Mucosa of rectum (tissue), 2 donors: ENCODE data around the gene POC1B.

ENCODE experiments used
- H3K27ac ChIP-seq, 2 donors: one replicate each; pipeline ENCODE4 v1.7.0; 2013; ENCODE audit warnings: inconsistent platforms in 2 of 2, low read depth in 2 of 2, low read length in 2 of 2
- H3K27me3 ChIP-seq, 2 donors: one replicate each; pipeline ENCODE4 v1.7.0; 2013; ENCODE audit warnings: low read length in 2 of 2; ENCODE audit not compliant: control insufficient read depth in 2 of 2, insufficient read depth in 2 of 2
- H3K36me3 ChIP-seq, 2 donors: one replicate each; pipeline ENCODE4 v1.7.0; 2013; ENCODE audit warnings: low read length in 2 of 2; ENCODE audit not compliant: control insufficient read depth in 2 of 2, insufficient read depth in 2 of 2
- H3K4me1 ChIP-seq, 2 donors: one replicate each; pipeline ENCODE4 v1.7.0; 2013; ENCODE audit warnings: low read length in 2 of 2, mild to moderate bottlenecking in 1 of 2; ENCODE audit not compliant: control insufficient read depth in 2 of 2, insufficient read depth in 2 of 2
- H3K4me3 ChIP-seq, 2 donors: one replicate each; pipeline ENCODE4 v1.7.0; 2013; ENCODE audit warnings: low read length in 2 of 2
- H3K9ac ChIP-seq, 2 donors: one replicate each; pipeline ENCODE4 v1.7.0; 2013; ENCODE audit warnings: low read length in 2 of 2, low read depth in 1 of 2, mild to moderate bottlenecking in 1 of 2
- H3K9me3 ChIP-seq, 2 donors: one replicate each; pipeline ENCODE4 v1.7.0; 2013; ENCODE audit warnings: low read length in 2 of 2; ENCODE audit not compliant: control insufficient read depth in 2 of 2
- donor health status: healthy.
- donor health status: Normal muscosa, but diverticular disease.

The POC1B gene

DNA sequence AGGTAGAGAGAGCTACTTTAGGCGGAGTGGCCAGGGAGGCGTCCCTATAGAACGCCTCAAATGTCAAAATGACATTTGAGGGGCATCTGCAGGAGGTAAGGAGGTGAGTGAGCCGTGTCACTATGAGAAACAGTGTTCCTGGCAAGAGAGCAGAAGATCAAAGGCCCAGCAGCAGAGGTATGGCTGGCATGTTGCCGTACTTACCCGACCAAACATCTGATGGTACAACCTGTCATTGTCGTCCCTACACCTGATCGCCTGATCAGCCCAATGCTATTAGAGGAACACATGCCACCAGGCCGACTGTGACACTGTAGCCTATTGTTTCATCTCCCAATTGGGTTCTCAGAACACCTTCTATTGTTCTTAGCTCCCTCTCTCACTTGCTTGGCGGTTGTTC lies 33.9 kb upstream of the POC1B start:
- no peak overlapping the region for H3K9ac ChIP-seq
- no peaks in the 10 kb centered on the region for H3K36me3 ChIP-seq
- H3K9me3 ChIP-seq: no peaks in the 10 kb centered on the region
- H3K4me3 ChIP-seq: no peak overlapping the region
- H3K4me1 ChIP-seq: no peaks in the 10 kb centered on the region
- H3K27me3 ChIP-seq: no peaks in the 10 kb centered on the region
- H3K27ac ChIP-seq: no peak overlapping the region

DNA sequence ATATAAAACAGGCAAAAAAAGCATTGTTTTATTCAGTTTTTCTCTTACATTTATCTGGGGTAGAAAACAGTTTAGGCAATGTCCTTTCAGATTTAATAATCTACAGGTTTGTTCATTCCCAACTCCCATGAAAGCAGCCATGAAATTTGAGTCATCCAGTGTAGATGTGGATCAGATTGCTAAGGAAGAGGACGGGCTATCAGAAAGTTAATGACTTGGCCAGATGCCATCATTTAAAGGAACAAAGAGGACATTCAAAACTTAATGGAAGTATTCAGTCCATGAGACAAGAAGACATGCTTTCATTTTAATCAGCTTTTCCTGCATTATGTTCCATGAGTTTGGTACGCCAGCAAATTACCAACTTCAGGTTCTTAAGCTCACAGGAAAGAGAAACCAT lies 31.1 kb upstream of the POC1B start:
- no peak overlapping the region for H3K4me3 ChIP-seq

DNA sequence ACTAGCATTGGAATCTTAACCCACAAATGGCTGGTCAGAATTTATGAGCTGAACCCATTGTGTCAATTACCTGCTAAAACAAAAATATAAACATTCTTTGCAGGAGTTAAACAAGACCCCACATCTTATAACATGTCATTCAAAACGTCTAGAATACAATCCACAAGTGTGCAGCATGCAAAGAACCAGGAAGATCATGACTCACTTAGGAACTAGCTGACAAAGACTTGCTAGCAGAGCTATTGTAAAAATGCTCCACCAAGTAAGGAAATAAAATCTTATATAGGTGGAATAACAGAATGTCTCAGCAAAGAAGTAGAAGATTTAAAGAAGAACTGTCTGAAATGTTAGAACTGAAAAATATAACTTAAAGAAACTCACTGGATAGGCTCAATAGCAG lies 26.5 kb upstream of the POC1B start:
- Histone ChIP-seq H3K36me3 (no peaks in the 10 kb centered on the region), H3K27ac (no peak overlapping the region), H3K4me3 (no peak overlapping the region), H3K9ac (no peak overlapping the region), H3K27me3 (no peaks in the 10 kb centered on the region), H3K4me1 (no peaks in the 10 kb centered on the region), H3K9me3 (no peaks in the 10 kb centered on the region)

More for the DNA sequence above, 31.1 kb upstream of the POC1B start:
- H3K4me1 ChIP-seq: no peaks in the 10 kb centered on the region
- no peaks in the 10 kb centered on the region for H3K36me3 ChIP-seq
- no peak overlapping the region for H3K27ac ChIP-seq
- no peaks in the 10 kb centered on the region for H3K9me3 ChIP-seq
- no peaks in the 10 kb centered on the region for H3K27me3 ChIP-seq
- H3K9ac ChIP-seq: no peak overlapping the region

DNA sequence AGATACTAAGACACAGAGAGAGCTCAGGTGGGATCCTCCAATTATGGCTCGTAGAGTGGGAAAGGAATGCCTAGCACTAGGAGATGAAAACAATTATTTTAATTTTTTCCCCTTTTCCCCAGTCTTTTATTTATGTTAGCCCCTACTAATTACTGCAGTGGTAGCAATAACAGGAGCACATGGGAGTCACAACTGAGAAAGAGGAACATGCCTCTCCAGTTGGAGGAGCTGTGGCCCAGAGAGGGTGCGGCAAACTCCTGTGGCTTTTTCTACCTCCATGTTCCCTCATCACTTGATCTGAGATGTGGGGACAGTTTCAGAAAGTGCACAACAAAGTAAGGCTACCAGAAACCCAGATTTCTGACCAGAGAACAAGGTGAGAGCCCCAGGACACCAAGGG lies 25.9 kb upstream of the POC1B start:
- Histone ChIP-seq H3K4me1 (no peaks in the 10 kb centered on the region), H3K27ac (no peak overlapping the region)

DNA sequence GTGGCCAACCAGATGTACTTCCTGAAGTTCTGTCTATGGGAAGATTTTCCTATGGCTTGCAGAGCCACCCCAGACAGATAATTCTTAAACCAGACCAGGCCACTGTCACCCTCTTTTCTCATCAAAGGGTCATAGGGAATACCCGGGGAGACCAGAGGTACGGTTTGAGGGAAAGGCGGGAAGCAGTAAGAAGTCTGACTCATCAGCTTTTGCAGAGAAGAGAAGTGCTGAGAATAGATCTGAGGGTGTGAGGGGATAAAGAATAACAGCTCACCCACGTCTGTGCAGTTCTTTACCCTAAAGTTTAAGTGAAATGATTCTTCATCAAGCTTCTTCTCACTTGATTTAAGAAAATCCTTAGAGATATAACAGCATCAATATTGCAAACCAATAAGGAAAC lies 21.3 kb upstream of the POC1B start:
- no peak overlapping the region for H3K27ac ChIP-seq
- no peak overlapping the region for H3K9ac ChIP-seq
- H3K4me1 ChIP-seq: peaks cover 4 to 9% of the 10 kb centered on the region in 2 donors
- no peaks in the 10 kb centered on the region for H3K9me3 ChIP-seq
- H3K27me3 ChIP-seq: no peaks in the 10 kb centered on the region
- H3K4me3 ChIP-seq: no peak overlapping the region
- H3K36me3 ChIP-seq: no peaks in the 10 kb centered on the region

More for the DNA sequence above, 25.9 kb upstream of the POC1B start:
- H3K9ac ChIP-seq: no peak overlapping the region
- H3K4me3 ChIP-seq: no peak overlapping the region
- no peaks in the 10 kb centered on the region for H3K36me3 ChIP-seq
- no peaks in the 10 kb centered on the region for H3K9me3 ChIP-seq
- H3K27me3 ChIP-seq: no peaks in the 10 kb centered on the region

DNA sequence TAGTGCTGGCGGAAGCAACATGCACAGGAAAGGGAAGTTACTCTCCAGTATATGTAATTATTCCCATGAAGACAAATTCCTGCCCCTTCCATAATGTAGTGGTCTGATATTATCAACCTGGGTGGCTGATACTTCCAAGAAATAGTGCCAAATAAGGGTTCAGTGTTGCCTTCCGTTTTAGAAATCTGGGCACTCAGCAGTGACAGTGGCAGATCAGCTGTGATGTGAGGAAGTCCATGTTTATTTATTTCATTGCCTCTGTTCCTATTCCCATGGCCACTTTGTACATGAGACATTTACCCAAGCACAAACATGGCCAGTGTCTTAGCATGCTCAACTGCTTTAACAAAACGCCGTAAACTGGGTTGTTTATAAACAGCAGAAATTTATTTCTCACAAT lies 20.3 kb upstream of the POC1B start:
- peaks cover 4 to 9% of the 10 kb centered on the region in 2 donors for H3K4me1 ChIP-seq
- H3K9ac ChIP-seq: no peak overlapping the region
- H3K27ac ChIP-seq: no peak overlapping the region
- H3K4me3 ChIP-seq: no peak overlapping the region
- H3K9me3 ChIP-seq: no peaks in the 10 kb centered on the region
- H3K36me3 ChIP-seq: no peaks in the 10 kb centered on the region
- no peaks in the 10 kb centered on the region for H3K27me3 ChIP-seq

DNA sequence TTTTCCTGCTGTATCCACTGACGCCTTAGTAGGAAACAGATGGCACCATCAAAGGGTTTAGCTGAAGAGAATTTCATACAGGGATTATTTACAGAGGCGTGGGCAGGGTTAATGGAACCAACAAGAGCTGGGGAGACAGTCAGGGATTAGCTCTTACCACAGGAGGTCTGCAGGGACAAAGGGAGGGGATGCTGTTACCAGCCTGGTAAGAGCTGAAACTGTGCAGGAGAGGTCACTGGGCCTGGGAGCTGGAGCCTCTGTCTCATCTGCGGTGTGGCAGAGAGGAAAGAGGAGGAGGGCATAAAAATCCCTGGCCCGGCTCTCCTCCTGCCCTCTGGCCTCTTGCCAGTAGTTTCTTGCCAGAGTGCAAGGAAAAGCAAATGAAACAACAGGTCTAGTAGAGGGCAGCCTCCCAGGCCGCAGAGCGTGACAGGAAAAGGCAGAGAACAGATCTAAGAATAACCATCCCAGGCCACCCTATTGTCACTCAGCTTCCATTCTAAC lies 18.9 kb upstream of the POC1B start:
- Histone ChIP-seq H3K27ac (no peak overlapping the region), H3K9ac (no peak overlapping the region), H3K27me3 (no peaks in the 10 kb centered on the region), H3K9me3 (no peaks in the 10 kb centered on the region), H3K4me3 (no peak overlapping the region), H3K4me1 (peaks cover 4 to 9% of the 10 kb centered on the region in 2 donors), H3K36me3 (no peaks in the 10 kb centered on the region)

DNA sequence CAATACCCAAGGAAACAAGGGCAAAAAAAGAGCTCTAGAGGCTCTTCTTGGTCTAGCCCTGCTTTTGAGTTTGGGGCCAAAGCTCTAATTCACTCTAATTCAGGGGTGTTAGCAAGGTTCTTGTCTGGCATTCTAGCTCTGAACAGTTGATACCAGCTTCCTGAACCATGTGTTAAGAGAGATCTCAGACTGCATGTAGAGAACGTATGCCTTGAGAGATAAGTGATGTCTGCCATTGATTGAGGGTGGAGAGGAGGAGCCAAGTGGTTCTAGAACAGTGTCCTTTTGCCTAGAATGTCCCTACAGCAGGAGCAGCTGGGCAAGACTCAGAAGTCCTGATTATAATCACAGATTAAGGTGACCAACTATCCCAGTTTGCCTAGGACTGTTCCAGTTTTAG lies 18.2 kb upstream of the POC1B start:
- no peak overlapping the region for H3K9ac ChIP-seq
- H3K36me3 ChIP-seq: no peaks in the 10 kb centered on the region
- H3K27ac ChIP-seq: no peak overlapping the region
- no peaks in the 10 kb centered on the region for H3K27me3 ChIP-seq
- no peaks in the 10 kb centered on the region for H3K9me3 ChIP-seq
- H3K4me1 ChIP-seq: peaks cover 4 to 9% of the 10 kb centered on the region in 2 donors
- no peak overlapping the region for H3K4me3 ChIP-seq

DNA sequence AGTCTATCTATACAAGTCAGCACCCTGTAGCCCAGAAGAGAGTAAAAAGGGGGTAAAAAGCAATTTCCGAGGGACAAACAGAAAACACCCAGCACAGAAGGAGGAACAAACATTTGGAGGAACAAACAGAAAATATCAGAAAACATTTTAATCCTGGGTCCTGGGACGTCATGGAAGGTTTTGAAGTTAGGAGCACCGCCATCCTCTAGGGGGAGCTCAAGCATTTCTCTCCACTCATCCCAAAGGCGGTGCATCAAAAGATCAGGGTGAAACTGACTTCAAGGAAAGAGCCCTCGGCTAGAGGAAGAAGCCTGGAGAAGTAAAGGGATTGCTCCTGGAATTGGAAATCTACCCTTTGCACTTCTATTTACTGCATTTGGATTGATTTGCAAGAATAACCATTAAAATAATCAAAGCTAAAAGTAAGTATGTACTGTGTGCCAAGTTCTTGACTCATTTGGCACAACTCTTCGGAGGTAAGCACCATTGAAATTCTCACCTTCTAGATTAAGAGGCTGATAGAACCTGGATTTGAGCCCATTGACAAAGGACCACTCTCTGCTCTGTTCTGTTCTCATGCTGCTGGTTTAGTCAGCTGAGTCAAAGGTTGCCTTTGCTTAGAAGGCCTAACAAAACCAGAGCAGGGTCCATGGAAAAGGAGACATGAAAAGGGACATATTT lies 17.2 kb upstream of the POC1B start:
- Histone ChIP-seq H3K27ac (no peak overlapping the region), H3K4me1 (peaks cover 4 to 9% of the 10 kb centered on the region in 2 donors), H3K9ac (no peak overlapping the region), H3K9me3 (no peaks in the 10 kb centered on the region), H3K36me3 (no peaks in the 10 kb centered on the region), H3K27me3 (no peaks in the 10 kb centered on the region), H3K4me3 (no peak overlapping the region)

DNA sequence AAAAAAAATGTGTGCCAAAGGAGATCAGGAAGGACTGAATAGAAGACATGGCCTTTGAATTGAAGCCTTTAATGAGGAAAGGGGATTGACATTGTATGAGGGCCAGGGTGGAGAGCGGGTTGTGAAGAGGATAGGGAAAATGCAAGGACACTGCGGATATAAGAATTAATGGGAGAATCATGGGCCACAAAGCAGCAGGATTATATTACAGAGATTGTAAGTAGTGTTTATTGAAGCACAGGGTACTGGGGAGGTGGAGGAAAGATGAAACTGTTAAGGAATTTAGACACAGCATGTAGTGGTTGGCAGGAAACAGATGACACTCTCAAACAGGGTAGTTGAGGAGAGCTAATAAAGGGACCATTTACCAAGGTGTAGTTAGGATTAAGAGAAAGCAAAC lies 16.4 kb upstream of the POC1B start:
- H3K9ac ChIP-seq: no peak overlapping the region
- no peaks in the 10 kb centered on the region for H3K36me3 ChIP-seq
- H3K4me1 ChIP-seq: peaks cover 4 to 9% of the 10 kb centered on the region in 2 donors
- no peaks in the 10 kb centered on the region for H3K9me3 ChIP-seq
- H3K4me3 ChIP-seq: no peak overlapping the region
- H3K27me3 ChIP-seq: no peaks in the 10 kb centered on the region
- no peak overlapping the region for H3K27ac ChIP-seq
